ENCODE results near the gene PRKCZ.

DNA sequence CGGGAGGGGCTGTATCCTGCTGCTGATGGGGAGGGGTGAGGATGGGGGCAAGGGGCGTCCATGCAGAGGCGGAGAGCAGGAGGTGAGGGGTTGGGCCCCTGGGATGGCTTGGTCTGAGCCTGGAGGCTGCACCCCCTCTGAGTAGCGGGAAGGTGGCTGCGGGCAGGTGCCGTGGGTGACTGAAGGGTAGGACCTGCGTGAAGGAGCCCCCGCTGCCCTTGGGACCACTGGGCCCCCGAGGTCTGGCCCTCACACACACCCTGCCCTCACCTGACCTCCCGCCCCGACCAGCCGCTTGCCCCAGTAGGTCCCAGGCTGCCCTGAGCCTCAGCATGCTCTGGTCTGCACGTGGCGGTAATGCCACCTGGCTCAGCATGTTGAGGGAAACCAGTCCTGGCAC, 165.1 kb downstream of the PRKCZ start:
- TF ChIP-seq NRF1 (IDR thresholded peaks at IDR 0.05; ENCODE audit: low read depth, low read length) (no peak), MXI1 (IDR thresholded peaks at IDR 0.05; ENCODE audit: low read depth, low read length) (no peak), POLR2AphosphoS5 (IDR thresholded peaks at IDR 0.05; ENCODE audit: low read depth, low read length) (no peak), FOXJ3 (CRISPR knock-in tag; IDR thresholded peaks at IDR 0.05) (no peak), USF2 (IDR thresholded peaks at IDR 0.05; ENCODE audit: borderline replicate concordance, low read depth, low read length) (no peak)
- TF ChIP-seq, protein P1, sequence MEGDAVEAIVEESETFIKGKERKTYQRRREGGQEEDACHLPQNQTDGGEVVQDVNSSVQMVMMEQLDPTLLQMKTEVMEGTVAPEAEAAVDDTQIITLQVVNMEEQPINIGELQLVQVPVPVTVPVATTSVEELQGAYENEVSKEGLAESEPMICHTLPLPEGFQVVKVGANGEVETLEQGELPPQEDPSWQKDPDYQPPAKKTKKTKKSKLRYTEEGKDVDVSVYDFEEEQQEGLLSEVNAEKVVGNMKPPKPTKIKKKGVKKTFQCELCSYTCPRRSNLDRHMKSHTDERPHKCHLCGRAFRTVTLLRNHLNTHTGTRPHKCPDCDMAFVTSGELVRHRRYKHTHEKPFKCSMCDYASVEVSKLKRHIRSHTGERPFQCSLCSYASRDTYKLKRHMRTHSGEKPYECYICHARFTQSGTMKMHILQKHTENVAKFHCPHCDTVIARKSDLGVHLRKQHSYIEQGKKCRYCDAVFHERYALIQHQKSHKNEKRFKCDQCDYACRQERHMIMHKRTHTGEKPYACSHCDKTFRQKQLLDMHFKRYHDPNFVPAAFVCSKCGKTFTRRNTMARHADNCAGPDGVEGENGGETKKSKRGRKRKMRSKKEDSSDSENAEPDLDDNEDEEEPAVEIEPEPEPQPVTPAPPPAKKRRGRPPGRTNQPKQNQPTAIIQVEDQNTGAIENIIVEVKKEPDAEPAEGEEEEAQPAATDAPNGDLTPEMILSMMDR (IDR thresholded peaks at IDR 0.05), result no peak

All from SK-N-SH (cell line).